HG03103 (cell line): ENCODE data around the gene EIF5AL1.
"Not testable (repeated sequence)": the region's sequence is repeated elsewhere in the genome, so short reads cannot be mapped to it uniquely, and the experiment has no call there.

Experiments used
- ATAC-seq: cut with Tn5 transposase; IDR thresholded peaks from one replicate; pipeline ENCODE4 v1.9.1; 2021; ENCODE audit warnings: low read depth; ENCODE audit not compliant: unreplicated experiment

The EIF5AL1 gene

GRCh38 chr10:79555354-79556309 is 43.3 kb downstream of the EIF5AL1 start:
- no peak for ATAC-seq

GRCh38 chr10:79556961-79557360 is 44.6 kb downstream of the EIF5AL1 start:
- not testable (repeated sequence) for ATAC-seq

- no peak for ATAC-seq
Observed at GRCh38 chr10:79559726-79560125, 47.4 kb downstream of the EIF5AL1 start.

DNA sequence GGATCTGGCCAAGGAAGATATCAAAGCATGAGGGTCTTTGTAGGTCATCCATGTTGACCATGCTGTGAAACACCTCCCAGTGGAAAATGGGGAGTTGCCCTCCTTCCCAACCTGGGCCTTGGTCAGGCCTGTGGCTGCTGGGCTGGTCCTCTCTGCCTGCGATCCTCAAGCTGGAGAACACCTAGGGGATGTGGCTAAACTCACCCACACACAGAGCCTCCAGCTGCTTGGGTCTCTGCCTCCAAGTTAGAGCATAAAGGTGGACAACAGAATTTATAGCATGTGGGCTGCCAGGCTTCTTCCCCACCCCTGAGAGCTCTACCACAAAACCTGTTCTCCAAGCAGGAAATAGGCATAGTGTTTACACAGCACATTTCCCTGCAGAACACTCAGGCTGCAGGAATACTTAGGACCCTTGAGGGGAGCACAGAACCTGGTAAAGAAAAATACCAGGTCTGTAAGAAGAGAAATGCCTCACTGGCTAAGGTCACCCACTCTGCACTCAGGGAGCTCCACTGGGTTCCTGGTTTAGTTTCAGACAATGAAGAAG is 47.9 kb downstream of the EIF5AL1 start, which contains the start of gene SFTPA2:
TSS of gene SFTPA2 (minus strand) at position 248 of the 550 bp plus-strand sequence. CDS start 924 bp downstream, outside the sequence.
- no peak for ATAC-seq

DNA sequence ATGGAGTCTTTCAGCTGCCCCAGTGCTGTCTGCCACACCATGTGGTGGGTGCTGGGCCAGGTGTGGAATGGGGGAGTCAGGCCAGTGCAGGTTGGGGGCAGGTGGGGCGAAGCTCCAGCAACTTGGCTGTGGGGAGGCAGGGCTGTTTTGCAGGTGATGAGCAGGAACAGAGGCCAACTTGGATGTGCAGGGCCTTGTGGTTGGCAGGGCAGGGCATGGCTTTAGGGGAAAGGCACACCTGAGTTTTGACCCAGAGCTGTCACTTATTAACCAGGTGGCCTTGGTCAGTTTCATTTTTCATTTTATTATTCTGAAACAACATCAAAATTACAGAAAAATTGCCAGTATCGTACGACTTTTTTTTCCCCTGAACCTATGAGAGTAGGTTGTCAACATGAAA is 48.9 kb downstream of the EIF5AL1 start:
- ATAC-seq = no peak

- peak; percentile 82 for ATAC-seq
Observed at GRCh38 chr10:79562135-79562756, 49.9 kb downstream of the EIF5AL1 start.

DNA sequence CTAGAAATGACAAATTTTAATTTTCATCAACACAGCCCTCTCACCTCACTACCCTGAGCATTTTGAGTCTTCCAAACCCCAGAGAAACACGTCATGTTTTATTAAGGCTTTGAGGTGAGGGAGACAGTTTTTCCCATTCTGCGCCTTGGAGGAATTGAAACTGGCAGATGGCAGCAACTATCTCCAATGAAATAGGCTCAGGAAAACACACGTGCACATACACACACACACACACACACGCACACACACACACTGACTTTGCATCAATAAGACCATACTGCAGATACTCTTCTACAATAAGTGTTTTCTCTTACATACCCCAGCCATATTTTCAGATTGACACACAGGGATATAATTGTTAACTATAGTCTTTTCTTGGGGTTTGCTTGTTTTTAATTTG is 51.1 kb downstream of the EIF5AL1 start:
- no peak for ATAC-seq
